ENCODE measurements around the gene SCYGR3. TPM values are rescaled to one million over a fixed set of nuclear protein-coding genes. Genes with fewer than 3 reads are reported as not detected.

SCYGR3 gene
- total and polyA plus RNA-seq, 2 experiments from 2014 or later, result not detected

DNA sequence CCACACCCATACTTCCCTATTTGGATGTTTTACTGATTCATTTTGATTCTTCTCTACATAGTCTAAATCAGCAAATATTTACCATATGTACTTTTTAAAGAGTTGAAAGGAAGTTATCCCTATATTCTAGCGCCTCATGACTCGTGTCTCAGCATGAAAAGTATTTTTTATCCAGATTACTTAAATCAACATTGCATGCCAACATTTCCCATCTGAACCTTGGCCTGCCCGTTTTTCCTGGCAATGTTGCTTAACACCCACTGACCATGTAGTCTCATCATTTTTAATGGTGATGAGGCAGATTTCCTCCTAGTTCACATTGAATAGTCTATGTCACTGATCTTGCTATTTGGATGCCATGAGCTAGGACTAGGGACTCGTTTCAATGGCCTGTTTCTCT lies 38.8 kb upstream of the SCYGR3 start (continued):
- TF ChIP-seq, protein P1, sequence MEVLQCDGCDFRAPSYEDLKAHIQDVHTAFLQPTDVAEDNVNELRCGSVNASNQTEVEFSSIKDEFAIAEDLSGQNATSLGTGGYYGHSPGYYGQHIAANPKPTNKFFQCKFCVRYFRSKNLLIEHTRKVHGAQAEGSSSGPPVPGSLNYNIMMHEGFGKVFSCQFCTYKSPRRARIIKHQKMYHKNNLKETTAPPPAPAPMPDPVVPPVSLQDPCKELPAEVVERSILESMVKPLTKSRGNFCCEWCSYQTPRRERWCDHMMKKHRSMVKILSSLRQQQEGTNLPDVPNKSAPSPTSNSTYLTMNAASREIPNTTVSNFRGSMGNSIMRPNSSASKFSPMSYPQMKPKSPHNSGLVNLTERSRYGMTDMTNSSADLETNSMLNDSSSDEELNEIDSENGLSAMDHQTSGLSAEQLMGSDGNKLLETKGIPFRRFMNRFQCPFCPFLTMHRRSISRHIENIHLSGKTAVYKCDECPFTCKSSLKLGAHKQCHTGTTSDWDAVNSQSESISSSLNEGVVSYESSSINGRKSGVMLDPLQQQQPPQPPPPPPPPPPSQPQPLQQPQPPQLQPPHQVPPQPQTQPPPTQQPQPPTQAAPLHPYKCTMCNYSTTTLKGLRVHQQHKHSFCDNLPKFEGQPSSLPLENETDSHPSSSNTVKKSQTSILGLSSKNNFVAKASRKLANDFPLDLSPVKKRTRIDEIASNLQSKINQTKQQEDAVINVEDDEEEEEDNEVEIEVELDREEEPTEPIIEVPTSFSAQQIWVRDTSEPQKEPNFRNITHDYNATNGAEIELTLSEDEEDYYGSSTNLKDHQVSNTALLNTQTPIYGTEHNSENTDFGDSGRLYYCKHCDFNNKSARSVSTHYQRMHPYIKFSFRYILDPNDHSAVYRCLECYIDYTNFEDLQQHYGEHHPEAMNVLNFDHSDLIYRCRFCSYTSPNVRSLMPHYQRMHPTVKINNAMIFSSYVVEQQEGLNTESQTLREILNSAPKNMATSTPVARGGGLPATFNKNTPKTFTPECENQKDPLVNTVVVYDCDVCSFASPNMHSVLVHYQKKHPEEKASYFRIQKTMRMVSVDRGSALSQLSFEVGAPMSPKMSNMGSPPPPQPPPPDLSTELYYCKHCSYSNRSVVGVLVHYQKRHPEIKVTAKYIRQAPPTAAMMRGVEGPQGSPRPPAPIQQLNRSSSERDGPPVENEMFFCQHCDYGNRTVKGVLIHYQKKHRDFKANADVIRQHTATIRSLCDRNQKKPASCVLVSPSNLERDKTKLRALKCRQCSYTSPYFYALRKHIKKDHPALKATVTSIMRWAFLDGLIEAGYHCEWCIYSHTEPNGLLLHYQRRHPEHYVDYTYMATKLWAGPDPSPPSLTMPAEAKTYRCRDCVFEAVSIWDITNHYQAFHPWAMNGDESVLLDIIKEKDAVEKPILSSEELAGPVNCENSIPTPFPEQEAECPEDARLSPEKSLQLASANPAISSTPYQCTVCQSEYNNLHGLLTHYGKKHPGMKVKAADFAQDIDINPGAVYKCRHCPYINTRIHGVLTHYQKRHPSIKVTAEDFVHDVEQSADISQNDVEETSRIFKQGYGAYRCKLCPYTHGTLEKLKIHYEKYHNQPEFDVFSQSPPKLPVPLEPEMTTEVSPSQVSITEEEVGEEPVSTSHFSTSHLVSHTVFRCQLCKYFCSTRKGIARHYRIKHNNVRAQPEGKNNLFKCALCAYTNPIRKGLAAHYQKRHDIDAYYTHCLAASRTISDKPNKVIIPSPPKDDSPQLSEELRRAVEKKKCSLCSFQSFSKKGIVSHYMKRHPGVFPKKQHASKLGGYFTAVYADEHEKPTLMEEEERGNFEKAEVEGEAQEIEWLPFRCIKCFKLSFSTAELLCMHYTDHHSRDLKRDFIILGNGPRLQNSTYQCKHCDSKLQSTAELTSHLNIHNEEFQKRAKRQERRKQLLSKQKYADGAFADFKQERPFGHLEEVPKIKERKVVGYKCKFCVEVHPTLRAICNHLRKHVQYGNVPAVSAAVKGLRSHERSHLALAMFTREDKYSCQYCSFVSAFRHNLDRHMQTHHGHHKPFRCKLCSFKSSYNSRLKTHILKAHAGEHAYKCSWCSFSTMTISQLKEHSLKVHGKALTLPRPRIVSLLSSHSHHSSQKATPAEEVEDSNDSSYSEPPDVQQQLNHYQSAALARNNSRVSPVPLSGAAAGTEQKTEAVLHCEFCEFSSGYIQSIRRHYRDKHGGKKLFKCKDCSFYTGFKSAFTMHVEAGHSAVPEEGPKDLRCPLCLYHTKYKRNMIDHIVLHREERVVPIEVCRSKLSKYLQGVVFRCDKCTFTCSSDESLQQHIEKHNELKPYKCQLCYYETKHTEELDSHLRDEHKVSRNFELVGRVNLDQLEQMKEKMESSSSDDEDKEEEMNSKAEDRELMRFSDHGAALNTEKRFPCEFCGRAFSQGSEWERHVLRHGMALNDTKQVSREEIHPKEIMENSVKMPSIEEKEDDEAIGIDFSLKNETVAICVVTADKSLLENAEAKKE (CRISPR knock-in tag; IDR thresholded peaks at IDR 0.05), result no peak
- TF ChIP-seq ZNF114 (CRISPR knock-in tag; IDR thresholded peaks at IDR 0.05) (no peak), NANOG (IDR thresholded peaks at IDR 0.05; ENCODE audit: borderline replicate concordance) (no peak), EZH2phosphoT487 (IDR thresholded peaks at IDR 0.05; ENCODE audit: unreplicated experiment) (no peak), JUNB (IDR thresholded peaks at IDR 0.05; ENCODE audit: unreplicated experiment) (no peak), ZNF331 (CRISPR knock-in tag; IDR thresholded peaks at IDR 0.05; ENCODE audit: low read depth) (no peak), STAT1 (IDR thresholded peaks at IDR 0.05; ENCODE audit: unreplicated experiment) (no peak), CREB1 (CRISPR knock-in tag; IDR thresholded peaks at IDR 0.05; ENCODE audit: low read depth) (no peak), POLR2AphosphoS5 (IDR thresholded peaks at IDR 0.05; ENCODE audit: low read depth) (no peak)
- TF ChIP-seq, protein P2, sequence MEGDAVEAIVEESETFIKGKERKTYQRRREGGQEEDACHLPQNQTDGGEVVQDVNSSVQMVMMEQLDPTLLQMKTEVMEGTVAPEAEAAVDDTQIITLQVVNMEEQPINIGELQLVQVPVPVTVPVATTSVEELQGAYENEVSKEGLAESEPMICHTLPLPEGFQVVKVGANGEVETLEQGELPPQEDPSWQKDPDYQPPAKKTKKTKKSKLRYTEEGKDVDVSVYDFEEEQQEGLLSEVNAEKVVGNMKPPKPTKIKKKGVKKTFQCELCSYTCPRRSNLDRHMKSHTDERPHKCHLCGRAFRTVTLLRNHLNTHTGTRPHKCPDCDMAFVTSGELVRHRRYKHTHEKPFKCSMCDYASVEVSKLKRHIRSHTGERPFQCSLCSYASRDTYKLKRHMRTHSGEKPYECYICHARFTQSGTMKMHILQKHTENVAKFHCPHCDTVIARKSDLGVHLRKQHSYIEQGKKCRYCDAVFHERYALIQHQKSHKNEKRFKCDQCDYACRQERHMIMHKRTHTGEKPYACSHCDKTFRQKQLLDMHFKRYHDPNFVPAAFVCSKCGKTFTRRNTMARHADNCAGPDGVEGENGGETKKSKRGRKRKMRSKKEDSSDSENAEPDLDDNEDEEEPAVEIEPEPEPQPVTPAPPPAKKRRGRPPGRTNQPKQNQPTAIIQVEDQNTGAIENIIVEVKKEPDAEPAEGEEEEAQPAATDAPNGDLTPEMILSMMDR (conservative IDR thresholded peaks at IDR 0.05; ENCODE audit: low read depth in 2 of 2), result no peak

All from GM23338 (cell line).